WI38 (cell line): ENCODE data around the gene TGFB1.
"Not testable (repeated sequence)": the region's sequence is repeated elsewhere in the genome, so short reads cannot be mapped to it uniquely, and the experiment has no call there.

Experiments
- H3K4me3 ChIP-seq: 2 replicates; pipeline ENCODE4 v1.5.1; 2011; ENCODE audit warnings: low read depth, mild to moderate bottlenecking, control low read depth, low read length
- TF ChIP-seq, protein P1 (sequence below): IDR thresholded peaks from 2 replicates; pipeline ENCODE4 v1.5.1; 2012; ENCODE audit warnings: low read depth, mild to moderate bottlenecking, control low read depth, low read length

Gene TGFB1

DNA sequence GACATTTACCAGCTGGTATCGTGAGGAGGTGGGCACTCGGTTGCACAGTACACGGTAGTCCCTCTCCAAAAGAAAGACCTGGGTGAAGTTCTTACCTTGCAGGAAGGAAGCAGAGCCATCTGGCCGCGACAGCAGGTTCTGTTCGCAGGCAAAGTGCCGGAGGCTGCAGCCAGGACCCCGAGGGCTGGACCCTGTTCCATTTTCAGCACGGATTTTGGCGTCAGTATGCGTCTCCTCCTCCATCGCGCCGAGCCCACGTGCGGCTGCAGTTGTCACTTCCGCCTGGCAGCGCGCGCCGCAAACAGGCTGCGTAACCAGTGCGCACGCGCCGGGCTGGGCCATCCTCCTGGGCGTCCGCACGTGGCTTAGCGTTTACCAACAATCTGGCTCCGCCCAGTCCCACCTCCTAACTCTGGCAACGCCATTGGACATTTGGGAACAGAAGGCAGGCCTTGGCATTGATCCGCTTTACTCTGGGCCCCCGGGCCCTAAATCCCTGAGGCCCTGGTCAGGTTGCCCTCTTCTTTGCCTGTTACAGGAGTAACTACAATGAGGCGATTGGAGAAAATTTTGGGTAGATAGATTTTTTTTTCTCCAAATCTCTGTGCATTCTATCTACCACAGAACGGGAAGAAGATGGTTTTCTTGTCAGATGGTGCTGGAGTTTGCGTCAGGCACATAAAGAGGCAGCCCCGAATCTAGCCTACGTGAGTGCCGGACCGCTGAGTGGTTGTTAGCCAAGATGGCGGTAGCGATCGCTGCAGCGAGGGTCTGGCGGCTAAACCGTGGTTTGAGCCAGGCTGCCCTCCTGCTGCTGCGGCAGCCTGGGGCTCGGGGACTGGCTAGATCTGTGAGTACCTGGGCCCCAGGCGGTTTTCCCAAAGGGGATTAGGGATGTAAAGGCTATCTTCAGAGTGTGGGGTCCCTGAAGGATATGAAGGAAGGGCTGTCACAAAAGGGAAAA, 43.6 kb upstream of the TGFB1 start, which contains the start of the genes BCKDHA and EXOSC5:
Gene BCKDHA, plus strand, starts transcription at position 733 of the 964 bp plus-strand sequence. Its CDS starts 10 bp downstream, at position 743.
Gene EXOSC5, minus strand, starts transcription at position 274 of the 964 bp plus-strand sequence. Its CDS starts 31 bp downstream, at position 243.
- H3K4me3 ChIP-seq, result peak within 1 kb of the TSS; percentile 100
- TF ChIP-seq, protein P1, sequence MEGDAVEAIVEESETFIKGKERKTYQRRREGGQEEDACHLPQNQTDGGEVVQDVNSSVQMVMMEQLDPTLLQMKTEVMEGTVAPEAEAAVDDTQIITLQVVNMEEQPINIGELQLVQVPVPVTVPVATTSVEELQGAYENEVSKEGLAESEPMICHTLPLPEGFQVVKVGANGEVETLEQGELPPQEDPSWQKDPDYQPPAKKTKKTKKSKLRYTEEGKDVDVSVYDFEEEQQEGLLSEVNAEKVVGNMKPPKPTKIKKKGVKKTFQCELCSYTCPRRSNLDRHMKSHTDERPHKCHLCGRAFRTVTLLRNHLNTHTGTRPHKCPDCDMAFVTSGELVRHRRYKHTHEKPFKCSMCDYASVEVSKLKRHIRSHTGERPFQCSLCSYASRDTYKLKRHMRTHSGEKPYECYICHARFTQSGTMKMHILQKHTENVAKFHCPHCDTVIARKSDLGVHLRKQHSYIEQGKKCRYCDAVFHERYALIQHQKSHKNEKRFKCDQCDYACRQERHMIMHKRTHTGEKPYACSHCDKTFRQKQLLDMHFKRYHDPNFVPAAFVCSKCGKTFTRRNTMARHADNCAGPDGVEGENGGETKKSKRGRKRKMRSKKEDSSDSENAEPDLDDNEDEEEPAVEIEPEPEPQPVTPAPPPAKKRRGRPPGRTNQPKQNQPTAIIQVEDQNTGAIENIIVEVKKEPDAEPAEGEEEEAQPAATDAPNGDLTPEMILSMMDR, result no peak

DNA sequence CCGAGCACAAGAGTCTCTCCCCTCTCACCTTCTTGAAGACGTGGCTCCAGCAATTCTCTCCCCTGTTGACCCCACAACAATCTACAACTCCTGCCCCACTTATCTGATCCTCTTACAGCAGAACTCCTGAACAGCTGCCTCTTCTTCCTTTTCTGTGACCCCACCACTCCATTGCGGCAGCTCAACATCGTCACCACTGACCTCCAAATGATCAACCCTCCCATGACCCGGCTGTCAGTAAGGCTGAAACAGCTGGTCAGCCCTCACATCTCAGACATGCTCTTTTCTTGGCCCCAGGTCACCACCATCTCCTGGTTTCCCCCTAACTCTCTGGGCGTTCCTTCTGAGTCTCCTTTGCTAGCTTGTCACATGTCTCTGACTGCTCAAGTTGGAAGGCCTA, 41.6 kb upstream of the TGFB1 start:
- TF ChIP-seq, protein P1, result no peak
- H3K4me3 ChIP-seq, result no peak overlapping the region

DNA sequence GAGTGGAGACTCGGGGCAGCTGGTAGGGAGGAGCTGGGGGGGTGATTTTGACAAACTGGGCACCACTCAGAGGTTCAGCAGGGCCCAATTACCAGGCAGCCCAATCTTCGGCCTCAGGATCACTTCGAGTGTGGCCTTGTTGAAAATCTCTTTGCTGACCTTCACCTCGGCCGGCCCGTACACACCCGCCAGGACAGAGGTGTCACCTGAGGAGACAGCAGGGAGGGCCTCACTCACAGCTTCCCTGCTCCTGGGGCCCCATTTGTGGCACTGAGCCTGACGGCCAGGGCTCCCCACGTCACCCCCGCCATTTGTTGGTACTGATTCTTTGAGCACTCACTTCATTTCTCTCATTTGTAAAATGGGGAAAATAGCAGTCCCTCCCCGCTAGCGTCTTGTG, 39.1 kb upstream of the TGFB1 start:
- TF ChIP-seq, protein P1, result no peak
- no peak overlapping the region for H3K4me3 ChIP-seq

DNA sequence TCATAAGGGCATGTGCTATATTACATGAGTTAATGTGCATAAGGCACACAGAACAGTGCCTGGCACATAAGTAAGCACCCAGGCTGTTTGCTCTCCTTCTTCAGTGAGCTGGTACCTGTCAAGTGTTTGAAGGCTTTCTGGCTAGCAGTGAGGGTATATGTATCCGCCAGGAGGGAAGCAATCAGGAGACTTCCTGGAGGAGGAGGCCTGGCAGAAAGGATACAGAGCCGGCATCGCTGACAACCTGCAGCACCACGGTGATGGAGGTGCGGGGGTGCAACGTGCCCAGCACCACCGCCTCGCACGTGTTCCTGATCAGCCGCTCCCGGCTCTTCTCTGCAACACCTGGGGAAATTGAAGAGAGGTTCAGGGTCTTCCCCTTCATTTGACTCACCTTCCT, 37.9 kb upstream of the TGFB1 start:
- TF ChIP-seq, protein P1, result no peak
- H3K4me3 ChIP-seq, result no peak overlapping the region

DNA sequence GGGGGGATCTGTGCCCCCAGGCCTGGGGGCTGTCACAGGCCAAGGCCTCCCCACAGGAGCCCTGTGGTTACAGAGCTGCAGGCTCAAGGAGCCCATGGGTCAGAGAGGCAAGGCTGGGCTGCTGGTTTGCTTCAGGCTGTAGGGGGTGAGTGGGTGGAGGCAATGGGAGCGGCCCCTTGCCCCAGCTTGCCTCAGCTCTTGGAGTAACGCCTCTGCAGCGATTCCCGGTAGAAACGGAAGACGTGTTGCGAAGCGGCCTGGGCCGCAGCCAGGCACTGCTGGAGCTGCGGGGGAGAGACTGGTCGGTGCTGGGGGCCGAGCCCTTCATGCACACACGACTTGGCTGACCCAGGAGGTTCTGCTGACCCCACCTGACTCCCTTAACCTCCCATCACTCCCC, 32.7 kb upstream of the TGFB1 start:
- no peak overlapping the region for H3K4me3 ChIP-seq
- TF ChIP-seq, protein P1, result no peak

DNA sequence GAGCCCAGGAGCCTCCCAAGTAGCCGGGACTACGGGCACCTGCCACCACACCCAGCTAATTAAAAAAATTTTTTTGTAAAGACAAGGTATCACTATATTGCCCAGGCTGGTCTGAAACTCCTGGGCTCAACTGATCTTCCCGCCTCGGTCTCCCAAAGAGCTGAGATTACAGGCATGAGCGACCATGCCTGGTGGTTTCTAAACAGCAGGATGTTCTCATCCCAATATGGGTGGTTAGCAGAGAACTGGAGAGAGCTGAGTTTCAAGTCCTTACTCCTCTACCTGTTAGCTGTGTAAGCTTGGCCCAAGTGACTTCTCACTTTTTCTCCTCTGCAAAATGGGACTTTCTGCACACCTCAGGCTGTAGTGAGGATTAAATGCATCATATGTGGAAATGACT, 30.6 kb upstream of the TGFB1 start:
- no peak overlapping the region for H3K4me3 ChIP-seq
- TF ChIP-seq, protein P1, result no peak

DNA sequence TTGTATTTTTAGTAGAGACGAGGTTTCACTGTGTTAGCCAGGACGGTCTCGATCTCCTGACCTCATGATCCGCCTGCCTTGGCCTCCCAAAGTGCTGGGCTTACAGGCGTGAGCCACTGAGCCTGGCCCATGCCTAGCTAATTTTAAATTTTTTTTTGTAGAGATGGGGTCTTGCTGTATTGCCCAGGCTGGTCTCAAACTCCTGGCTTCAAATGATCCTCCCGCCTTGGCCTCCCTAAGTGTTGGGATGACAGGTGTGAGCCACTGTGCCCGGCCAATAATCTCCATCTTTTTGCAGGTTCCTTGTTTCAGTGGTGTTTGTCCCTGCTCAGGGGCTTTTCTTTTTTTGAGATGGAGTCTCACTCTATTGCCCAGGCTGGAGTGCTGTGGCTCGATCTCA, 27.8 kb upstream of the TGFB1 start:
- H3K4me3 ChIP-seq, result not testable (repeated sequence)
